ENCODE results near the gene ZNF213. TPM values are rescaled to one million over a fixed set of nuclear protein-coding genes. Genes with fewer than 3 reads are reported as not detected.
A peak's percentile ranks its signal among the peaks of the same experiment; 100 is the strongest.

ZNF213 gene
- total RNA-seq, 1 donor from 2014 or later, result 14.9 TPM

GRCh38 chr16:3129137-3130131, 5.4 kb upstream of the ZNF213 start:
- Mint-ChIP-seq H3K27me3 (ENCODE audit: low read depth) (no peaks in the 10 kb centered on the region), H3K36me3 (ENCODE audit: low read depth) (peaks cover 9% of the 10 kb centered on the region), H3K4me1 (peaks cover 40% of the 10 kb centered on the region), H3K27ac (ENCODE audit: unreplicated experiment) (peak overlapping the region; percentile 77), H3K9me3 (no peaks in the 10 kb centered on the region), H3K4me3 (peak overlapping the region; percentile 87)
- TF ChIP-seq CTCF (conservative IDR thresholded peaks at IDR 0.05), result peak; percentile 92
- DNase-seq (ENCODE audit: low read depth, low spot score), result peak; percentile 75

- H3K4me1 Mint-ChIP-seq, result peaks cover 41% of the 10 kb centered on the region
- H3K27ac Mint-ChIP-seq (ENCODE audit: unreplicated experiment), result no peak overlapping the region
- peak overlapping the region; percentile 87 for H3K4me3 Mint-ChIP-seq
- DNase-seq (ENCODE audit: low read depth, low spot score), result peak; percentile 51
- TF ChIP-seq CTCF (conservative IDR thresholded peaks at IDR 0.05), result peak; percentile 64
- H3K27me3 Mint-ChIP-seq (ENCODE audit: low read depth), result no peaks in the 10 kb centered on the region
- H3K36me3 Mint-ChIP-seq (ENCODE audit: low read depth), result peaks cover 9% of the 10 kb centered on the region
- no peaks in the 10 kb centered on the region for H3K9me3 Mint-ChIP-seq
Observed at GRCh38 chr16:3131755-3132377, 3.0 kb upstream of the ZNF213 start.

- DNase-seq (ENCODE audit: low read depth, low spot score), result no peak
- no peak for TF ChIP-seq CTCF (conservative IDR thresholded peaks at IDR 0.05)
- Mint-ChIP-seq H3K27ac (ENCODE audit: unreplicated experiment) (peak overlapping the region; percentile 97), H3K4me3 (peak overlapping the region; percentile 99), H3K9me3 (no peaks in the 10 kb centered on the region), H3K4me1 (peaks cover 40% of the 10 kb centered on the region), H3K36me3 (ENCODE audit: low read depth) (peaks cover 6% of the 10 kb centered on the region), H3K27me3 (ENCODE audit: low read depth) (no peaks in the 10 kb centered on the region)
Observed at GRCh38 chr16:3133844-3134243, 985 bp upstream of the ZNF213 start.

- H3K4me3 Mint-ChIP-seq, result peak overlapping the region; percentile 99
- H3K27me3 Mint-ChIP-seq (ENCODE audit: low read depth), result no peaks in the 10 kb centered on the region
- peaks cover 31% of the 10 kb centered on the region for H3K4me1 Mint-ChIP-seq
- no peaks in the 10 kb centered on the region for H3K9me3 Mint-ChIP-seq
- no peak for TF ChIP-seq CTCF (conservative IDR thresholded peaks at IDR 0.05)
- peak overlapping the region; percentile 52 for H3K27ac Mint-ChIP-seq (ENCODE audit: unreplicated experiment)
- no peak for DNase-seq (ENCODE audit: low read depth, low spot score)
- H3K36me3 Mint-ChIP-seq (ENCODE audit: low read depth), result no peaks in the 10 kb centered on the region
Observed at GRCh38 chr16:3135126-3135715, 392 bp downstream of the ZNF213 start.

- DNase-seq (ENCODE audit: low read depth, low spot score), result no peak
- no peak overlapping the region for H3K27ac Mint-ChIP-seq (ENCODE audit: unreplicated experiment)
- H3K27me3 Mint-ChIP-seq (ENCODE audit: low read depth), result no peaks in the 10 kb centered on the region
- H3K4me1 Mint-ChIP-seq, result peaks cover 27% of the 10 kb centered on the region
- TF ChIP-seq CTCF (conservative IDR thresholded peaks at IDR 0.05), result no peak
- H3K36me3 Mint-ChIP-seq (ENCODE audit: low read depth), result peaks cover 2% of the 10 kb centered on the region
- peak overlapping the region; percentile 74 for H3K4me3 Mint-ChIP-seq
- no peaks in the 10 kb centered on the region for H3K9me3 Mint-ChIP-seq
Observed at GRCh38 chr16:3137267-3137666, 2.4 kb downstream of the ZNF213 start.
